Progenitor cell of endocrine pancreas (in vitro differentiated cells): Measurements from ENCODE around the gene NINJ2. TPM values are rescaled to one million over a fixed set of nuclear protein-coding genes. Genes with fewer than 3 reads are reported as not detected.

Experiments
- DNase-seq: peaks from one replicate; pipeline ENCODE4 v3.0.0; 2021; ENCODE audit warnings: low spot score; ENCODE audit not compliant: unreplicated experiment
- H3K27ac Mint-ChIP-seq: 2 replicates; pipeline ENCODE4 v1.8.0; 2021; ENCODE audit warnings: mild to moderate bottlenecking, moderate library complexity, mixed read lengths
- H3K27me3 Mint-ChIP-seq: 2 replicates; pipeline ENCODE4 v1.8.0; 2021; ENCODE audit warnings: mixed read lengths
- H3K36me3 Mint-ChIP-seq: 2 replicates; pipeline ENCODE4 v1.8.0; 2022; ENCODE audit warnings: mixed read lengths; ENCODE audit not compliant: insufficient read depth
- H3K4me1 Mint-ChIP-seq: 2 replicates; pipeline ENCODE4 v1.8.0; 2021; ENCODE audit warnings: low read depth, mixed read lengths
- H3K4me3 Mint-ChIP-seq: 2 replicates; pipeline ENCODE4 v1.8.0; 2021; ENCODE audit warnings: low read depth, mild to moderate bottlenecking, moderate library complexity, mixed read lengths
- H3K9me3 Mint-ChIP-seq: 2 replicates; pipeline ENCODE4 v1.8.0; 2021; ENCODE audit warnings: low read depth, mixed read lengths
- total RNA-seq: library from RNA; stranded (reverse); gene quantifications from 2 replicates; pipeline ENCODE4 v1.2.1, GENCODE V29; 2021
- TF ChIP-seq, protein P1 (sequence below): fragments of 200-600 bp; sonication (generic); IDR thresholded peaks from one replicate; pipeline ENCODE4 v1.5.0; 2021; ENCODE audit warnings: antibody characterized with exemption, mild to moderate bottlenecking; ENCODE audit not compliant: unreplicated experiment

Gene NINJ2
- total RNA-seq, 1 donor from 2014 or later, result 4.0 TPM

DNA sequence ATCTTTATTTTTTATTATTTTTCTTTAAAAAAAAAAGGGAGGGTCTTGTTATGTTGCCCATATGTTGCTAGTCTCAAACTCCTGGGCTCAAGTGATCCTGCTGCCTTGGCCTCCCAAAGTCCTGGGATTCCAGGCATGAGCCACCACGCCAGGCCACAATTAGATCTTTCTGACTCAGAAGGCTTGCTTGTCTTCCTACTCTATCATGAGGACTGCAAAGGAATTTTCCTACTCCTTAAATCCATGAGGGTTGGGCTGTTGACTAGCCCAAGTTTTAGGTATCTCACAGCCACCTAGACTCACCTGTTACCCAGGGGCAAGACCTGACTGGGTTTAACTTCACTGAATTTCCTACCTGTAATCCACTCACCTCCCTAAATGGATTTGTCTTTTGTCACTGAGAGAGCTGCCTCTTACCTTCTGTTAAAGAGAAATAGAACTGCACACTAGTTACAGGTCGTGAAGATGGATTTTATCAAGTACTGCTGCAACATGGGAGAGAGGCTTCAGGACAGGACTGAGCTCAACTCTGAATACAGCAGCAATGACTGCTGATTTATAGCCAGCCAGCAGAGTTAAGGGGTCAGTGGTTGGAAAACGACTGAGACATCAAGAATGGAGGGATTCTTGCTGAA lies 131.2 kb downstream of the NINJ2 start:
- TF ChIP-seq, protein P1, sequence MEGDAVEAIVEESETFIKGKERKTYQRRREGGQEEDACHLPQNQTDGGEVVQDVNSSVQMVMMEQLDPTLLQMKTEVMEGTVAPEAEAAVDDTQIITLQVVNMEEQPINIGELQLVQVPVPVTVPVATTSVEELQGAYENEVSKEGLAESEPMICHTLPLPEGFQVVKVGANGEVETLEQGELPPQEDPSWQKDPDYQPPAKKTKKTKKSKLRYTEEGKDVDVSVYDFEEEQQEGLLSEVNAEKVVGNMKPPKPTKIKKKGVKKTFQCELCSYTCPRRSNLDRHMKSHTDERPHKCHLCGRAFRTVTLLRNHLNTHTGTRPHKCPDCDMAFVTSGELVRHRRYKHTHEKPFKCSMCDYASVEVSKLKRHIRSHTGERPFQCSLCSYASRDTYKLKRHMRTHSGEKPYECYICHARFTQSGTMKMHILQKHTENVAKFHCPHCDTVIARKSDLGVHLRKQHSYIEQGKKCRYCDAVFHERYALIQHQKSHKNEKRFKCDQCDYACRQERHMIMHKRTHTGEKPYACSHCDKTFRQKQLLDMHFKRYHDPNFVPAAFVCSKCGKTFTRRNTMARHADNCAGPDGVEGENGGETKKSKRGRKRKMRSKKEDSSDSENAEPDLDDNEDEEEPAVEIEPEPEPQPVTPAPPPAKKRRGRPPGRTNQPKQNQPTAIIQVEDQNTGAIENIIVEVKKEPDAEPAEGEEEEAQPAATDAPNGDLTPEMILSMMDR, result no peak
- Mint-ChIP-seq H3K9me3 (peaks cover 22% of the 10 kb centered on the region), H3K27me3 (no peaks in the 10 kb centered on the region), H3K36me3 (peaks cover 22% of the 10 kb centered on the region), H3K4me3 (no peak overlapping the region), H3K27ac (no peak overlapping the region), H3K4me1 (no peaks in the 10 kb centered on the region)
- DNase-seq, result no peak

DNA sequence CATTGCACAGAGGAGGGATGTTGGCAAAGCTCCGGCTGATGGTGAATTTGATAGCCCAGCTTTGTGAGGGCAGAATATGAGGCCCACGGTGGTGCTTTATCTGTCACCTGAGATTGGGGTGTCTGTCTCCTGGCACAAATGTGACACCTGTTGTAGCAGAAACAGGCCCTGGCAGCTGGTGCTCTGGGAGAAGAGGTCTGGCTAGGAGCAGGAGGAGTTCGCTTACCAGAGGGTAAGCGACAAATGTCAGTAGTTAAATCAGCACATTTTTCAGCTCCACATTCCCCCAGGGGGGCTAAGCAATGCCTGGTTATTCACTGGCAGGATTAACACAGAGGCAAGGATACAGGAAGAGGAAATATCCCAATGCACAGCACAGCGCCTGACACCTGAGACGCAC lies 132.4 kb downstream of the NINJ2 start:
- Mint-ChIP-seq H3K4me3 (no peak overlapping the region), H3K36me3 (peaks cover 22% of the 10 kb centered on the region), H3K9me3 (peaks cover 22% of the 10 kb centered on the region), H3K27me3 (no peaks in the 10 kb centered on the region), H3K4me1 (no peaks in the 10 kb centered on the region), H3K27ac (no peak overlapping the region)
- no peak for DNase-seq
- TF ChIP-seq, protein P1, result no peak

DNA sequence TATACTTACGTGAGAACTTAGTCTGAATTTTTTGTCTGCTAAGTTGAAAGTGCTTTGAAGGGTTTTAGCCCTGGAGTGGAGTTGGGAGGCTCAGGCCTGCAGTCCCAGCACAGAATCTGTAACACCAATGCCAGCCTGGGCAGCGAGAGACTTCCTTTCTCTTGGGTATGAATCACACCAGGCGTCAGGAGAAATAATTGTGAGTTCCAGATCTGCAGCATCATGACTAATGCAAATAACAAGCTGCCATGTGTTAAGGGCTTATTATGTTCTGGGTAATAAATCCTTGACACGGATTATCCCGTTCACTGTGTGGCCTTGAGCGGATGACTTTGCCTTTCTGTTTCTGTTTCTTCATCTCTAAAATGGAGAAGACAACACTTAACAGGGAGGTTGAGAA lies 132.9 kb downstream of the NINJ2 start:
- no peaks in the 10 kb centered on the region for H3K4me1 Mint-ChIP-seq
- H3K9me3 Mint-ChIP-seq, result peaks cover 22% of the 10 kb centered on the region
- H3K27me3 Mint-ChIP-seq, result no peaks in the 10 kb centered on the region
- TF ChIP-seq, protein P1, result no peak
- H3K36me3 Mint-ChIP-seq, result peaks cover 22% of the 10 kb centered on the region
- DNase-seq, result no peak
- no peak overlapping the region for H3K4me3 Mint-ChIP-seq
- no peak overlapping the region for H3K27ac Mint-ChIP-seq

DNA sequence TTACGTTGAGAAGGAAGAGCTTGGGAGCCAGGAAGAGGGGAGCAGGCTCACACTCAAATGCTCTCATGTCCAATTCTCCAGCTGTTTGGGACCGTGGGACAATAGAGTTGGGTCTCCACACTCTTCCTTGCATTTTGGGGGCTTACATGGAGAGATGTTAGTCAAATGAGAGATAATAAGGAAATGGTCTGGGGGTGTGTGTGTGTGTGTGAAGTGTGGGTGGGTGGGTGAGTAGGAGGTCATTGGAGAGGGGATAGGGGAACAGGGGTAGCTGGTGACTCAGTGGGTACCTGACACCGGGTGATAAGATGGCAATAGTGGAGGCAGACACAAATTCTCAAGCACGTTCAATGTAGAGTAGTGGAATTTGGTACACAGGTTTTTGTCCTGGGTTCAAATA lies 135.5 kb downstream of the NINJ2 start:
- Mint-ChIP-seq H3K27ac (no peak overlapping the region), H3K9me3 (peaks cover 22% of the 10 kb centered on the region), H3K36me3 (peaks cover 22% of the 10 kb centered on the region), H3K4me1 (no peaks in the 10 kb centered on the region), H3K4me3 (no peak overlapping the region), H3K27me3 (no peaks in the 10 kb centered on the region)
- no peak for DNase-seq
- TF ChIP-seq, protein P1, result no peak

DNA sequence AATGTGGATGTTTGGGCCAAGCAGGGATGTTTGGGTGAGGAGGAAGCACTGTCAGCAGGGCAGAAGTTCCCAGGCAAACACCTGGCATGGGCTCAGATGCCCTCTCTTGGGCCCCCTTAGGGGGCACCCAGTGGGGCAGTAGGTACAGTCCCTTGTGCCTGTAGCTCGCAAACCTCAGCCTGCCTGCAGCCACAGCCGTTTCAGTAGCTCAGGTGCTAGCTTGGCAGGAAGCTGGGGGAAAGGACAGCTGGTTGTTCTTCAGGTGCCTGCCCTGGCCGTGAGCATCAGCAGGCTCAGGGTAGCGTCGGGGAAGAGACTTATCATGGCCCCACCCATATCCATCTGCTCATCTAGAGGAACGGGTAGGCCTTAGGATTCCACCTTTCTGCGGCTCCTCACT lies 136.0 kb downstream of the NINJ2 start:
- H3K36me3 Mint-ChIP-seq, result peaks cover 21% of the 10 kb centered on the region
- no peak for DNase-seq
- TF ChIP-seq, protein P1, result no peak
- no peak overlapping the region for H3K4me3 Mint-ChIP-seq
- H3K4me1 Mint-ChIP-seq, result peaks cover 1% of the 10 kb centered on the region
- no peak overlapping the region for H3K27ac Mint-ChIP-seq
- no peaks in the 10 kb centered on the region for H3K27me3 Mint-ChIP-seq
- H3K9me3 Mint-ChIP-seq, result peaks cover 20% of the 10 kb centered on the region
